Measurements from ENCODE around the gene MS4A6E. TPM values are rescaled to one million over a fixed set of nuclear protein-coding genes. Genes with fewer than 3 reads are reported as not detected.
"Not testable (repeated sequence)": the region's sequence is repeated elsewhere in the genome, so short reads cannot be mapped to it uniquely, and the experiment has no call there.

MS4A6E gene, protein sequence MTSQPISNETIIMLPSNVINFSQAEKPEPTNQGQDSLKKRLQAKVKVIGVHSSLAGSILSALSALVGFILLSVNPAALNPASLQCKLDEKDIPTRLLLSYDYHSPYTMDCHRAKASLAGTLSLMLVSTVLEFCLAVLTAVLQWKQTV
- total RNA-seq, result not detected

GRCh38 chr11:60326955-60327354 is at the start of gene MS4A6E:
Gene MS4A6E (plus strand): TSS chr11:60327255. CDS start chr11:60334896, 7,641 bp downstream.
- DNase-seq (ENCODE audit: low spot score in 2 of 2), result no peak
- no peak for FAIRE-seq

DNA sequence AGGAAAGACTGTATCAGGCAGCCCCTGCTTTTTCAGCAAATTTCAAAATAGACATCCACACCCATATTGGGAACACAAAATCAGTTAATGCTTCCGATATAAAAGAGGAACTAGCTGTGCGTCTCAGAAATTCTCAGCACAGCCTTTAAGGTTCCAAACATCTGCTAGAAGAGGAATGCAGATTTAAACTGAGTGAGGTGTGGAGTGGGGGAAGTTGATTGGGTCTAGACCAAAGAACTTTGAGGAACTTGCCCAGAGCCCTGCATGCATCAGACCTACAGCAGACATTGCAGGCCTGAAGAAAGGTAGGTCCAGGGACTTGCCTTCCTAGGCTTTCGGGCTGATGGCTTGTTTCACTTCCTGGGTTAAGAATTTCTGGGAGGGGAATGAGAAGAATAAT is 46.6 kb upstream of the MS4A6E start, which contains the start of gene MS4A4A:
TSS of gene MS4A4A (plus strand) at position 255 of the 400 bp plus-strand sequence. CDS start at position 265, 10 bp downstream.
- FAIRE-seq, result no peak
- DNase-seq (ENCODE audit: low spot score in 2 of 2), result no peak

DNA sequence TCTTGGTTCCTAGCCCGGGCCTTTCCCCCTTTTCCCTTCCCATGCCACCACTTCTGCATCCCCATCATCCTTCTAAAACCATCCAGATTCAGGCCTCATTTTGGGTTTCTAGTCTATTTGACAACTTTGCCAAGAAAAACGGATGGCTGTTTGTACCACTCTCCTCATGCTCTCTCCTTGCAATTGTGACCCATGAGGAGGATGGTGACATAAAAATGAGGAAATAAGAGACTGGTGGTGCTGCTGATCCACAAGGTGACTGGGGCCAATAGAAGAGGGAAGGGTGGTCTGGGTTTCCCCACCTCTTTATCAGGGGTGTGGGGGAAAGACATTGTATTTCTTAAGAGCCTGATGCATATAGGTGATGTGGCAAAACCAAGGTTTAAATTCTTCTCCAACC is 45.6 kb upstream of the MS4A6E start:
- FAIRE-seq, result no peak
- no peak for DNase-seq (ENCODE audit: low spot score in 2 of 2)

- DNase-seq (ENCODE audit: low spot score in 2 of 2), result no peak
- FAIRE-seq, result no peak
Observed at GRCh38 chr11:60282286-60282685, 44.8 kb upstream of the MS4A6E start.

DNA sequence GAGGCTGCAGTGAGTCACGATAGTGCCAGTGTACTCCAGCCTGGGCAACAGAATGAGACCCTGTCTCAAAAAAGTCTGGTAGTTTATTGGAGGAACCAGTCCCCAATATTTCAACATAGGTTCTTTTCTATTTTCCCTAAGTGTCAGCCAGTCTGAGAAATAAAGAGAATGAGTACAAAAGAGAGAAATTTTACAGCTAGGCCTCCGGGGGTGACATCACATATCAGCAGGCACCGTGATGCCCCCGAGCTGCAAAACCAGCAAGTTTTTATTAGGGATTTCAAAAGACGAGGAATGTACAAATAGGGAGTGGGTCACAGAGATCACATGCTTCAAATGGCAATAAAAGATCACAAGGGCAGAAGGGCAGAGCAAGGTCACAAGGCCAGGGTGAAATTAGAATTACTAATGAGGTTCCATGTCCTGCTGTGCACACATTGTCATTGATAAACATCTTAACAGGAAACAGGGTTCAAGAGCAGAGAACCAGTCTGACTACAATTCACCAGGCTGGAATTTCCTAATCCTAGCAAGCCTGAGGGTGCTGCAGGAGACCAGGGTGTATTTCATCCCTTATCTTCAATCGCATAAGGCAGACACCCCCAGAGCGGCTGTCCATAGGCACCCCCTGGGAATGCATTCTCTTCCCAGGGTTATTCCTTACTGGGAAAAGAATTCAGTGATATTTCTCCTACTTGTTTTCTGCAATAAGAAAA is 41.5 kb upstream of the MS4A6E start:
- not testable (repeated sequence) for FAIRE-seq; DNase-seq (ENCODE audit: low spot score in 2 of 2)

DNA sequence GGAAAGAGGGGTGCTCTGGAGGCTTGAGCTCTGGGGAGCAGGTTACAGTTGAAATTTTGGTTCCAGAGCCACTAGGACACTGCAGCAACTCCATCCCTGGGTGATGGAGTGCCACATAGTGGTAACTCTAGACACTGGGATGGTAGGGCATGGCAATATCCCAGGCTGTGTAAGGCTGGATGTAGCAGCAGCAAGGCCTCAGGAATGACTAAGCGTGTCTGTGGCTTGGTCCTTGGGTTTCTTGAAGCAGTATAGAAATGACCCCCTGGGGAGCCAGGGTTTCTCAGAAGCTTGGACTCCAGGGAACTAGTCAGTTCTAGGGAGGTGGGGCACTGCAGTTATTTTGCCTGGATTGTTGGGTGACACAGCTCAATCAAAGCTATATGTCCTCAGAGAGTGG is 38.5 kb upstream of the MS4A6E start:
- FAIRE-seq, result no peak

DNA sequence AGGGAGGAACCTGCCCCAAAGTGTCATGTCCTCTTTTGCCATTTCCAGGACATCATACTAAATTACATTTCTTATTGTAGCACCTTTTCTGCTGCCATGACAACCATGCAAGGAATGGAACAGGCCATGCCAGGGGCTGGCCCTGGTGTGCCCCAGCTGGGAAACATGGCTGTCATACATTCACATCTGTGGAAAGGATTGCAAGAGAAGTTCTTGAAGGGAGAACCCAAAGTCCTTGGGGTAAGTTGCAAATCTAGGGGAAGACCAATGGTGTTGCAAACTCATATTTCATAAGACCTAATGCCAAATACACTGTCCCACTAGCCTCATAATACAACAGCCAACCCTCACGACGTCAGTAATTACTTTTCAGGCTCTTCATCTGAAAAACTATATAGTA is 34.9 kb upstream of the MS4A6E start:
- DNase-seq (ENCODE audit: low spot score in 2 of 2) (no peak), FAIRE-seq (no peak)

More for the DNA sequence above, 38.5 kb upstream of the MS4A6E start:
- no peak for DNase-seq (ENCODE audit: low spot score in 2 of 2)

DNA sequence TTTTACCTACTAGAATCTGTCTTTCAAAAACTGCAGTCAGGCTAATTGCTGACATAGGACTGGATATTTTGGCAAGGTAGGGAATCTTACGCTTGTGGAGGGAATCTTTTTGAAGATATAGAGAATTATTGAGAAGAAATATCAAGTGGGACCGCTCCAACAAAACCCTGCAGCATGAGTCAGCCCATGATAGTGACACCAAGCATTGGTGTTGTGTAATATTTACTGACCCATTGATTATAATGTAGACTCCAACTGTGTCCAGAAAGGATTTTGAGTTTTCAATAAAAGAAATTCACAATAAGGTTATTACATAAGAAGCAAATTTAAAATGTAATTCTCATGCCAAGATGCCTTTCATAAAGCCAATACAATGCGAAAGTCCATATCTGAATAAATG is 25.9 kb upstream of the MS4A6E start:
- DNase-seq (ENCODE audit: low spot score in 2 of 2) (no peak), FAIRE-seq (no peak)

GRCh38 chr11:60301884-60302283 is 25.2 kb upstream of the MS4A6E start:
- not testable (repeated sequence) for DNase-seq (ENCODE audit: low spot score in 2 of 2); FAIRE-seq

GRCh38 chr11:60303661-60304060 is 23.4 kb upstream of the MS4A6E start:
- DNase-seq (ENCODE audit: low spot score in 2 of 2) (no peak), FAIRE-seq (no peak)

- DNase-seq (ENCODE audit: low spot score in 2 of 2), result no peak
- FAIRE-seq, result no peak
Observed at GRCh38 chr11:60305906-60306619, 21.0 kb upstream of the MS4A6E start.

DNA sequence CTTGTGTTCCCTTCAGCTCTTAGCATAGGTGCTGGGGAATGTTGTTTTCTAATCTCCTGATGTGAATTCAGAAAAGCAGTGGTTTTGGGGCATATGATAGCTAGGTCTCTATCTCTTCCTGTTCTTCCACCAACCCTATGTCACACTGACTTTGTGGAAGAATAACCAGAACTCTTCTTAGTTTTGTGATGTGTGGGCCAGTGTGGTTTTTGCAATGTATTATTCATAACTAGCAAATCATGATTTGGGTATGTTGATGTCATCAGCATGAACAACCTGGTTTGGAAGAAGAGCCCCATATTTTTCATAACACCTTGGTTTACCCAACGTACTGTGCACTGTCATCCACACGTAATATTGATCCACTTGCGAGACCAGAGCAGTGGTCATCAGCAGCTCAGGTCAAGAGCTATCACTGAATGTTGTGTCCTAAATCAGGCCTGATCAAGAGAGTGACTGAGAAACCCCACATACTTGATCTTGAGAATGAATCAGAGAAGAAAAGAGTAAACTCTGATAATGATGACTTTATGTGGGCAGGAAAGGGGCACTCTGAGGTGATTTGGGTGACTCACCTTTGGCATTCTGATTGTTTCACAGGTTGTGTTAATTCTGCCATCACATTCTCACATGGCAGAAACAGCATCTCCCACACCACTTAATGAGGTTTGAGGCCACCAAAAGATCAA is 19.4 kb upstream of the MS4A6E start:
- DNase-seq (ENCODE audit: low spot score in 2 of 2) (no peak), FAIRE-seq (no peak)

- no peak for DNase-seq (ENCODE audit: low spot score in 2 of 2)
Observed at GRCh38 chr11:60310407-60310998, 16.6 kb upstream of the MS4A6E start.

GRCh38 chr11:60314635-60315321 is 12.3 kb upstream of the MS4A6E start:
- no peak for DNase-seq (ENCODE audit: low spot score in 2 of 2)

More at GRCh38 chr11:60310407-60310998, 16.6 kb upstream of the MS4A6E start:
- no peak for FAIRE-seq

GRCh38 chr11:60315871-60316270 is 11.2 kb upstream of the MS4A6E start:
- DNase-seq (ENCODE audit: low spot score in 2 of 2), result no peak
- no peak for FAIRE-seq

More at GRCh38 chr11:60314635-60315321, 12.3 kb upstream of the MS4A6E start:
- FAIRE-seq, result no peak

GRCh38 chr11:60316317-60316716 is 10.7 kb upstream of the MS4A6E start:
- FAIRE-seq (no peak), DNase-seq (ENCODE audit: low spot score in 2 of 2) (no peak)

- FAIRE-seq, result no peak
- DNase-seq (ENCODE audit: low spot score in 2 of 2), result no peak
Observed at GRCh38 chr11:60318726-60319125, 8.3 kb upstream of the MS4A6E start.

DNA sequence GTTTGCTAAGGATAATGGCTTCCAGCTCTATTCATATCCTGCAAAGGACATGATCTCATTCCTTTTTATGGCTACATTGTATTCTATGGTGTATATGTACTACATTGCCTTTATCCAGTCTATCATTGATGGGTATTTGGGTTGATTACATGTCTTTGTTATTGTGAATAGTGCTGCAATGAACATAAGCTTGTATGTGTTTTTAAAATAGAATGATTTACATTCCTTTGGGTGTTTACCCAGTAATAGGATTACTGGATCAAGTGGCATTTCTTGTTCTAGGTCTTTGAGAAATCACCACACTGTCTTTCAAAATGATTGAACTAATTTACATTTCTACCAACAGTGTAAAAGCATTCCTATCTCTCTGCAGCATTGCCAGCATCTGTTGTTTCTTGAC is 6.0 kb upstream of the MS4A6E start:
- DNase-seq (ENCODE audit: low spot score in 2 of 2) (no peak), FAIRE-seq (no peak)

- DNase-seq (ENCODE audit: low spot score in 2 of 2) (no peak), FAIRE-seq (no peak)
Observed at GRCh38 chr11:60328460-60328859, 1.4 kb downstream of the MS4A6E start.

DNA sequence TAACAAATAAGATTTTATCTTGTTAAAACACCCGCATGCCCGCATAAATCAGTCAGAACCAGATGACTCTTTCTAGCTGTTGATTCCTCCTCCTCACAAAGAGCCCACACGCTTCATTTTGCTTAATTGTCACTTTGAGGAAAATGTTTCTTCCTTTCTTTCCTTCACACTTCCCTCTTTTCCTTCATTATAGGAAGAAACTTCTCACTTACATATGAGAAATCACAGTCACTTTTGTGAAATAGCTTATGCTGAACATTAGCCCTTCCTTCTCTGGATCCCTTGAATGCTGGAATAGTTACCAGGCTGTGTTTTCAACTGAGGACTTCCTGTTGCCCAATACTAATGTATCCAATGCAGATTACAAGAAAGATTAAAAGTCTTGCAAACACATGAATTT is 5.8 kb downstream of the MS4A6E start:
- no peak for DNase-seq (ENCODE audit: low spot score in 2 of 2)
- no peak for FAIRE-seq
